ENCODE data around the gene SVOP.

DNA sequence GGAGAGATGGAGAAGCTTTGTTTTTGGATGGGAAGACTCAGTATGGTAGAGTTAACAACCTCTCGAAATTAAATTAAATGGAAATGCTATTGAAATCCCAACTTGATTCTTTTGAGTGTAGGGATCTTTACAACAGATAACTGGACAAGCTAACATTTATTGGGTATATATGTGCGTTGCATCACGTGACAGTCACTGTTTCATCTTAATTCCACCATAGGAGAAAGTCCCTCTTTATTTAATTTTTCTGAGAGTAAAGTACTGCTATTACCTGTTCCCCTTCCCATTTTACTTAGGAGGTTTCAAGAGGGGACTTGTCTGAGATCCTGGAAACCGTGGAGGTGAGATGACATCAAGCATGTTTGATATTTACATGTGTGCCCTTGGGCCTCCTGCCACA, 152.1 kb downstream of the SVOP start:
- no peak for TF ChIP-seq POLR2A (IDR thresholded peaks at IDR 0.05)
- TF ChIP-seq, protein P1, sequence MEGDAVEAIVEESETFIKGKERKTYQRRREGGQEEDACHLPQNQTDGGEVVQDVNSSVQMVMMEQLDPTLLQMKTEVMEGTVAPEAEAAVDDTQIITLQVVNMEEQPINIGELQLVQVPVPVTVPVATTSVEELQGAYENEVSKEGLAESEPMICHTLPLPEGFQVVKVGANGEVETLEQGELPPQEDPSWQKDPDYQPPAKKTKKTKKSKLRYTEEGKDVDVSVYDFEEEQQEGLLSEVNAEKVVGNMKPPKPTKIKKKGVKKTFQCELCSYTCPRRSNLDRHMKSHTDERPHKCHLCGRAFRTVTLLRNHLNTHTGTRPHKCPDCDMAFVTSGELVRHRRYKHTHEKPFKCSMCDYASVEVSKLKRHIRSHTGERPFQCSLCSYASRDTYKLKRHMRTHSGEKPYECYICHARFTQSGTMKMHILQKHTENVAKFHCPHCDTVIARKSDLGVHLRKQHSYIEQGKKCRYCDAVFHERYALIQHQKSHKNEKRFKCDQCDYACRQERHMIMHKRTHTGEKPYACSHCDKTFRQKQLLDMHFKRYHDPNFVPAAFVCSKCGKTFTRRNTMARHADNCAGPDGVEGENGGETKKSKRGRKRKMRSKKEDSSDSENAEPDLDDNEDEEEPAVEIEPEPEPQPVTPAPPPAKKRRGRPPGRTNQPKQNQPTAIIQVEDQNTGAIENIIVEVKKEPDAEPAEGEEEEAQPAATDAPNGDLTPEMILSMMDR (IDR thresholded peaks at IDR 0.05): no peak

Data from body of pancreas (tissue), 4 donors.